Measurements from ENCODE around the gene B4GALNT4.

DNA sequence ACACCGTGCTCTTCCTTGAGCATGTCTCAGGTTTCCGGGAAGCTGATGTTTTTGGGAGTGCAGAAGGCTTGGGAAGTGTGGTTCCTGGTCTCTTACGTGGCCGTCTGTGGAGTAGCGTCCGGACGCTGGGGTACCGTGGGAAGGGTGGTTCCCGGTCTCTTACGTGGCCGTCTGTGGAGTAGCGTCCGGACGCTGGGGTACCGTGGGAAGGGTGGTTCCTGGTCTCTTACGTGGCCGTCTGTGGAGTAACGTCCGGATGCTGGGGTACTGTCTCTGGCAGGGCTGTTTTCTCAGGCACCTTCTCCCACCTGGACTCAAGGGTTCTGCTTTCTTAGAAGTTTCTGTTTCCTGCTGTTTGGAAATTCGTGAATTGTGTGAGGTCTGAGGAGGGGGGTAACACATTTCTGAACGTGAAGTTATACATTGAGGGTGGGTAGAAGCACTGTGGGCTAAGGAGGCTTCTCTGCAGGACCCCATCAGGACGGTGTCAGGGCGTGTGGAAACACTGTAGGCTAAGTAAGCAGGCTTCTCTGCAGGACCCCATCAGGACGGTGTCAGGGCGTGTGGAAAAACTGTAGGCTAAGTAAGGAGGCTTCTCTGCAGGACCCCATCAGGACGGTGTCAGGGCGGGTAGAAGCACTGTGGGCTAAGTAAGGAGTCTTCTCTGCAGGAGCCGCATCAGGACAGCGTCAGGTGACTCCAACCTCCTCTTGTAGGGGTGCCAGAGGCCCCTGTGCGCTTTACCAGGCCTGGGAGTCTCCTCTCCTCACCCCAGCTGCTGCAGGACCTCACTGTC is 43.3 kb upstream of the B4GALNT4 start:
- TF ChIP-seq, protein P1, sequence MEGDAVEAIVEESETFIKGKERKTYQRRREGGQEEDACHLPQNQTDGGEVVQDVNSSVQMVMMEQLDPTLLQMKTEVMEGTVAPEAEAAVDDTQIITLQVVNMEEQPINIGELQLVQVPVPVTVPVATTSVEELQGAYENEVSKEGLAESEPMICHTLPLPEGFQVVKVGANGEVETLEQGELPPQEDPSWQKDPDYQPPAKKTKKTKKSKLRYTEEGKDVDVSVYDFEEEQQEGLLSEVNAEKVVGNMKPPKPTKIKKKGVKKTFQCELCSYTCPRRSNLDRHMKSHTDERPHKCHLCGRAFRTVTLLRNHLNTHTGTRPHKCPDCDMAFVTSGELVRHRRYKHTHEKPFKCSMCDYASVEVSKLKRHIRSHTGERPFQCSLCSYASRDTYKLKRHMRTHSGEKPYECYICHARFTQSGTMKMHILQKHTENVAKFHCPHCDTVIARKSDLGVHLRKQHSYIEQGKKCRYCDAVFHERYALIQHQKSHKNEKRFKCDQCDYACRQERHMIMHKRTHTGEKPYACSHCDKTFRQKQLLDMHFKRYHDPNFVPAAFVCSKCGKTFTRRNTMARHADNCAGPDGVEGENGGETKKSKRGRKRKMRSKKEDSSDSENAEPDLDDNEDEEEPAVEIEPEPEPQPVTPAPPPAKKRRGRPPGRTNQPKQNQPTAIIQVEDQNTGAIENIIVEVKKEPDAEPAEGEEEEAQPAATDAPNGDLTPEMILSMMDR (IDR thresholded peaks at IDR 0.05) = no peak
- TF ChIP-seq POLR2A (IDR thresholded peaks at IDR 0.05) (no peak), EP300 (IDR thresholded peaks at IDR 0.05) (no peak)

Data from tibial nerve (tissue), 4 donors.